Activated CD4-positive, alpha-beta T cell treated with anti-CD3 and anti-CD28 coated beads for 36 hours (primary cell): ENCODE results near the gene KLHL29. TPM values are rescaled to one million over a fixed set of nuclear protein-coding genes. Genes with fewer than 3 reads are reported as not detected.

Source experiments
- ATAC-seq: fragments of 200-7000 bp; cut with Tn5 transposase; one replicate; pipeline ENCODE4 v1.10.0; 2021; ENCODE audit warnings: mild to moderate bottlenecking, moderate library complexity
- CTCF ChIA-PET: fragments of 350-600 bp; sonication (Branson Sonifier 250); formaldehyde crosslinking; loops from one replicate; lab custom pipeline; 2021; ENCODE audit warnings: antibody characterized with exemption; lab: Charles Lee
- POLR2A ChIA-PET: fragments of 350-600 bp; sonication (Branson Sonifier 250); formaldehyde crosslinking; loops from one replicate; lab custom pipeline; 2021; ENCODE audit warnings: antibody characterized with exemption, inconsistent platforms; lab: Charles Lee
- DNase-seq: peaks from one replicate; pipeline ENCODE4 v3.0.0-alpha.2; 2020
- H3K27ac Mint-ChIP-seq: one replicate; pipeline ENCODE4 v1.8.0; 2021; ENCODE audit warnings: mixed read lengths
- H3K27me3 Mint-ChIP-seq: one replicate; pipeline ENCODE4 v1.8.0; 2021; ENCODE audit warnings: mixed read lengths
- H3K36me3 Mint-ChIP-seq: one replicate; pipeline ENCODE4 v1.8.0; 2021; ENCODE audit warnings: low read depth, mixed read lengths
- H3K4me1 Mint-ChIP-seq: one replicate; pipeline ENCODE4 v1.8.0; 2021; ENCODE audit warnings: mixed read lengths
- H3K4me3 Mint-ChIP-seq: one replicate; pipeline ENCODE4 v1.8.0; 2021; ENCODE audit warnings: mild to moderate bottlenecking, moderate library complexity, mixed read lengths
- H3K9me3 Mint-ChIP-seq: one replicate; pipeline ENCODE4 v1.8.0; 2021; ENCODE audit warnings: low read depth, mixed read lengths
- intact Hi-C, 2 experiments: fragments of 100-400 bp; cut with DNase I in 1 of 2; cut with micrococcal nuclease in 1 of 2; formaldehyde crosslinking; loops; one replicate each; pipeline versions ENCODE4 v1.14.2 to v1.15.1; 2022 to 2024; cut with DNase I, micrococcal nuclease
- total RNA-seq, 2 experiments: library from RNA; stranded (reverse); gene quantifications; one replicate each; pipeline ENCODE4 v1.2.3, GENCODE V29; 2021

Gene KLHL29
- total RNA-seq, 2 experiments from 2014 or later = 1.7 to 2.0 TPM

- no peak overlapping the region for H3K27ac Mint-ChIP-seq
- POLR2A ChIA-PET = no interaction called here
- H3K36me3 Mint-ChIP-seq = no peaks in the 10 kb centered on the region
- H3K27me3 Mint-ChIP-seq = peaks cover 3% of the 10 kb centered on the region
- CTCF ChIA-PET = interaction anchor here (0.7 kb wide), 1 partner anchor 146 kb away, joined by 5 read pairs; no protein-coding TSS in a partner anchor
- no peaks in the 10 kb centered on the region for H3K4me1 Mint-ChIP-seq
- peaks cover 10% of the 10 kb centered on the region for H3K9me3 Mint-ChIP-seq
- no peak for ATAC-seq
- no peak overlapping the region for H3K4me3 Mint-ChIP-seq
- DNase-seq = no peak
- intact Hi-C loops = no loop called here
Observed at GRCh38 chr2:23606968-23607367, 222.0 kb downstream of the KLHL29 start.

GRCh38 chr2:23607925-23608324 lies 222.9 kb downstream of the KLHL29 start:
- H3K27me3 Mint-ChIP-seq = peaks cover 3% of the 10 kb centered on the region
- H3K27ac Mint-ChIP-seq = no peak overlapping the region
- POLR2A ChIA-PET = no interaction called here
- ATAC-seq = no peak
- H3K4me3 Mint-ChIP-seq = no peak overlapping the region
- no peaks in the 10 kb centered on the region for H3K4me1 Mint-ChIP-seq
- CTCF ChIA-PET = no interaction called here
- intact Hi-C loops = no loop called here
- peaks cover 10% of the 10 kb centered on the region for H3K9me3 Mint-ChIP-seq
- no peaks in the 10 kb centered on the region for H3K36me3 Mint-ChIP-seq
- no peak for DNase-seq

- DNase-seq (no peak), ATAC-seq (no peak)
- Mint-ChIP-seq H3K4me1 (peaks cover 6% of the 10 kb centered on the region), H3K27ac (no peak overlapping the region), H3K9me3 (peaks cover 10% of the 10 kb centered on the region), H3K27me3 (peaks cover 3% of the 10 kb centered on the region), H3K4me3 (no peak overlapping the region), H3K36me3 (no peaks in the 10 kb centered on the region)
- POLR2A ChIA-PET = no interaction called here
- CTCF ChIA-PET = no interaction called here
- intact Hi-C loops = no loop called here
Observed at GRCh38 chr2:23609254-23609653, 224.3 kb downstream of the KLHL29 start.

GRCh38 chr2:23611839-23612238 lies 226.9 kb downstream of the KLHL29 start:
- ATAC-seq (no peak), DNase-seq (no peak)
- H3K4me3 Mint-ChIP-seq = no peak overlapping the region
- intact Hi-C loops = no loop called here
- ChIA-PET POLR2A (no interaction called here), CTCF (no interaction called here)
- no peaks in the 10 kb centered on the region for H3K36me3 Mint-ChIP-seq
- H3K27me3 Mint-ChIP-seq = peaks cover 3% of the 10 kb centered on the region
- H3K4me1 Mint-ChIP-seq = peaks cover 13% of the 10 kb centered on the region
- peaks cover 8% of the 10 kb centered on the region for H3K9me3 Mint-ChIP-seq
- H3K27ac Mint-ChIP-seq = no peak overlapping the region

GRCh38 chr2:23614701-23615100 lies 229.7 kb downstream of the KLHL29 start:
- Mint-ChIP-seq H3K36me3 (no peaks in the 10 kb centered on the region), H3K27ac (no peak overlapping the region), H3K9me3 (peaks cover 6% of the 10 kb centered on the region), H3K27me3 (no peaks in the 10 kb centered on the region), H3K4me3 (no peak overlapping the region), H3K4me1 (peaks cover 13% of the 10 kb centered on the region)
- DNase-seq (no peak), ATAC-seq (no peak)
- CTCF ChIA-PET = no interaction called here
- intact Hi-C loops = no loop called here
- POLR2A ChIA-PET = no interaction called here

GRCh38 chr2:23615216-23616020 lies 230.4 kb downstream of the KLHL29 start:
- CTCF ChIA-PET = no interaction called here
- Mint-ChIP-seq H3K4me3 (no peak overlapping the region), H3K4me1 (peaks cover 13% of the 10 kb centered on the region), H3K9me3 (peaks cover 6% of the 10 kb centered on the region), H3K36me3 (no peaks in the 10 kb centered on the region), H3K27ac (no peak overlapping the region), H3K27me3 (no peaks in the 10 kb centered on the region)
- intact Hi-C loops = no loop called here
- ATAC-seq = no peak
- no peak for DNase-seq
- POLR2A ChIA-PET = no interaction called here

- Mint-ChIP-seq H3K9me3 (no peaks in the 10 kb centered on the region), H3K4me1 (peaks cover 13% of the 10 kb centered on the region), H3K27ac (no peak overlapping the region), H3K36me3 (no peaks in the 10 kb centered on the region), H3K4me3 (no peak overlapping the region), H3K27me3 (no peaks in the 10 kb centered on the region)
- ChIA-PET POLR2A (no interaction called here), CTCF (interaction anchor here (1.2 kb wide), 1 partner anchor 47 kb away, joined by 3 read pairs; no protein-coding TSS in a partner anchor)
- no peak for ATAC-seq
- intact Hi-C loops = no loop called here
- no peak for DNase-seq
Observed at GRCh38 chr2:23616630-23617029, 231.7 kb downstream of the KLHL29 start.

GRCh38 chr2:23617167-23617810 lies 232.3 kb downstream of the KLHL29 start:
- no peak overlapping the region for H3K27ac Mint-ChIP-seq
- DNase-seq (no peak), ATAC-seq (no peak)
- ChIA-PET POLR2A (interaction anchor here (0.7 kb wide), 1 partner anchor 43 kb away, joined by 5 read pairs; no protein-coding TSS in a partner anchor), CTCF (interaction anchor here (1.2 kb wide), 1 partner anchor 48 kb away, joined by 3 read pairs; no protein-coding TSS in a partner anchor)
- H3K4me1 Mint-ChIP-seq = peaks cover 13% of the 10 kb centered on the region
- H3K36me3 Mint-ChIP-seq = no peaks in the 10 kb centered on the region
- no peaks in the 10 kb centered on the region for H3K27me3 Mint-ChIP-seq
- H3K9me3 Mint-ChIP-seq = no peaks in the 10 kb centered on the region
- no peak overlapping the region for H3K4me3 Mint-ChIP-seq
- intact Hi-C loops = no loop called here

GRCh38 chr2:23617811-23618215 lies 232.8 kb downstream of the KLHL29 start:
- Mint-ChIP-seq H3K36me3 (no peaks in the 10 kb centered on the region), H3K27ac (no peak overlapping the region), H3K27me3 (no peaks in the 10 kb centered on the region), H3K4me3 (no peak overlapping the region), H3K4me1 (peaks cover 13% of the 10 kb centered on the region), H3K9me3 (no peaks in the 10 kb centered on the region)
- ATAC-seq = no peak
- no peak for DNase-seq
- CTCF ChIA-PET = no interaction called here
- POLR2A ChIA-PET = interaction anchor here (0.7 kb wide), 1 partner anchor 43 kb away, joined by 5 read pairs; no protein-coding TSS in a partner anchor
- intact Hi-C loops = no loop called here

GRCh38 chr2:23618265-23618664 lies 233.3 kb downstream of the KLHL29 start:
- intact Hi-C loops = no loop called here
- Mint-ChIP-seq H3K4me3 (no peak overlapping the region), H3K36me3 (no peaks in the 10 kb centered on the region), H3K27ac (no peak overlapping the region), H3K4me1 (peaks cover 13% of the 10 kb centered on the region), H3K27me3 (no peaks in the 10 kb centered on the region), H3K9me3 (no peaks in the 10 kb centered on the region)
- DNase-seq (no peak), ATAC-seq (no peak)
- CTCF ChIA-PET = no interaction called here
- POLR2A ChIA-PET = no interaction called here

GRCh38 chr2:23618794-23619530 lies 234.0 kb downstream of the KLHL29 start:
- ATAC-seq (no peak), DNase-seq (no peak)
- Mint-ChIP-seq H3K9me3 (no peaks in the 10 kb centered on the region), H3K4me1 (peaks cover 10% of the 10 kb centered on the region), H3K4me3 (no peak overlapping the region), H3K27ac (no peak overlapping the region), H3K36me3 (no peaks in the 10 kb centered on the region), H3K27me3 (no peaks in the 10 kb centered on the region)
- ChIA-PET POLR2A (no interaction called here), CTCF (interaction anchor here (1.0 kb wide), 1 partner anchor 9 kb away, joined by 3 read pairs; no protein-coding TSS in a partner anchor)
- intact Hi-C loops = no loop called here
